Adrenal gland (tissue), 5 donors: Measurements from ENCODE around the gene PTCH1.

Source experiments
- CTCF ChIP-seq, 6 experiments: fragments of 450-650 bp in 4 of 6; fragments of 200-600 bp in 2 of 6; sonication (generic) in 1 of 6; IDR thresholded peaks; 1 replicate in 5 of 6; 2 replicates in 1 of 6; pipeline versions ENCODE4 v1.5.1 to v1.8.0; 2016 to 2021; ENCODE audit warnings: antibody characterized with exemption in 6 of 6, mild to moderate bottlenecking in 2 of 6, moderate library complexity in 1 of 6
- POLR2A ChIP-seq, 2 donors: fragments of 450-650 bp; IDR thresholded peaks; one replicate each; pipeline ENCODE4 v1.6.1; 2017; ENCODE audit warnings: antibody characterized with exemption in 2 of 2, mild to moderate bottlenecking in 2 of 2, moderate library complexity in 1 of 2
- donor health status: DM: no; HTN: no; CAD: no.

DNA sequence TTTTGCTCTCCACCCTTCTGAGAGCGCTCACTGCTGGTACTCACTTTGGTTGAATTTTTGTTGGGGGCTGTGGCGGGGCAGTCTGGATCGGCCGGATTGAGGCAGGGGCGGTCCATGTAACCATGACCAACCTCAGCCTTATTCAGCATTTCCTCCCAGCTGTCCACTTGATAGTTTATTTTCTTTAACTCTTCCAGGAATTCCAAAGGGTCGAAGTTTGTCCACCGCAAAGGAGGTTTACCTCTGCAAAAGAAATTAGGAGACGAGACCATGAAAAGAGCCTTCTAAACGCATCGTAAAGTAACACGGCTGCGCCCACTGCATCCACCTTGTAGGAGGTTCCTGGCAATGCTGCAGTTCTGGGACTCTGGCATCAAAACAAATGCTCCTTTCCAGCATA is 36.4 kb downstream of the PTCH1 start:
- no peak for TF ChIP-seq CTCF (IDR thresholded peaks at IDR 0.05)
- TF ChIP-seq POLR2A (IDR thresholded peaks at IDR 0.05): no peak
